HepG2 (cell line): Measurements from ENCODE around the gene SCYGR6. TPM values are rescaled to one million over a fixed set of nuclear protein-coding genes. Genes with fewer than 3 reads are reported as not detected.

Experiments
- ATF1 ChIP-seq: IDR thresholded peaks from 2 replicates; pipeline ENCODE4 v1.6.1; 2016; ENCODE audit warnings: mild to moderate bottlenecking, control low read depth
- ATF3 ChIP-seq: sonication (generic); formaldehyde crosslinking; IDR thresholded peaks from 2 replicates; pipeline ENCODE4 v1.4.0; 2020; ENCODE audit warnings: missing genetic modification reagents
- ELF3 ChIP-seq: IDR thresholded peaks from 2 replicates; pipeline ENCODE4 v1.6.1; 2016; ENCODE audit warnings: missing genetic modification reagents, missing compliant biosample characterization
- HES4 ChIP-seq: sonication (generic); formaldehyde crosslinking; IDR thresholded peaks from 2 replicates; pipeline ENCODE4 v1.9.0; 2021; ENCODE audit warnings: mild to moderate bottlenecking, missing genetic modification reagents, borderline replicate concordance
- HOXA9 ChIP-seq: sonication (generic); formaldehyde crosslinking; IDR thresholded peaks from 2 replicates; pipeline ENCODE4 v1.8.1; 2022; ENCODE audit warnings: missing genetic modification reagents, mild to moderate bottlenecking, moderate library complexity, borderline replicate concordance
- MAX ChIP-seq: IDR thresholded peaks from 2 replicates; pipeline ENCODE4 v1.6.1; 2012; ENCODE audit warnings: inconsistent platforms
- NR2F1 ChIP-seq, 2 experiments: fragments of 450-650 bp in 1 of 2; formaldehyde crosslinking in 1 of 2; IDR thresholded peaks; 2 replicates each; pipeline versions ENCODE4 v1.5.0 to v1.6.1; 2016 to 2020; ENCODE audit warnings: mild to moderate bottlenecking in 1 of 2, missing compliant biosample characterization in 1 of 2, missing genetic modification reagents in 1 of 2, moderate library complexity in 1 of 2
- PITX1 ChIP-seq: sonication (generic); formaldehyde crosslinking; IDR thresholded peaks from 2 replicates; pipeline ENCODE4 v1.5.1; 2020; ENCODE audit warnings: mild to moderate bottlenecking, missing genetic modification reagents
- TBL1XR1 ChIP-seq: fragments of 150-350 bp; IDR thresholded peaks from 2 replicates; pipeline ENCODE4 v1.6.1; 2014; ENCODE audit warnings: borderline replicate concordance, low read length; ENCODE audit not compliant: partially characterized antibody
- TCF7 ChIP-seq: sonication (generic); IDR thresholded peaks from 2 replicates; pipeline ENCODE4 v1.6.1; 2016; ENCODE audit warnings: antibody characterized with exemption, low read depth
- ZNF225 ChIP-seq: sonication (generic); formaldehyde crosslinking; IDR thresholded peaks from 2 replicates; pipeline ENCODE4 v1.4.0; 2020; ENCODE audit warnings: mild to moderate bottlenecking, missing genetic modification reagents
- polyA plus RNA-seq, 8 experiments: library from polyadenylated mRNA; depleted of rRNA in 3 of 8; stranded (reverse) in 7 of 8; unstranded in 1 of 8; fragments of >200 nt; fragmentation: Illumina TruSeq in 4 of 8; extraction: Trizol in 4 of 8; gene quantifications; 2 replicates each; pipeline versions ENCODE4 v1.2.1 to v1.2.3, GENCODE V29; 2011 to 2016; ENCODE audit warnings: low read depth in 4 of 8, missing spikeins in 1 of 8, mixed read lengths in 1 of 8; ENCODE audit not compliant: insufficient read depth in 1 of 8
- total RNA-seq, 5 experiments: library from RNA; depleted of rRNA; stranded (reverse); fragments of >200 nt; fragmentation: Illumina TruSeq; extraction: Trizol; gene quantifications; 2 replicates each; pipeline ENCODE4 v1.2.3, GENCODE V29; 2016; ENCODE audit warnings: low read depth in 1 of 5
- TF ChIP-seq, protein P1 (sequence below): sonication (generic); formaldehyde crosslinking; IDR thresholded peaks from 2 replicates; pipeline ENCODE4 v1.5.1; 2020; ENCODE audit warnings: mild to moderate bottlenecking, missing genetic modification reagents, moderate library complexity
- TF ChIP-seq, protein P2 (sequence below): sonication (generic); formaldehyde crosslinking; IDR thresholded peaks from 2 replicates; pipeline ENCODE4 v1.4.0; 2020; ENCODE audit warnings: mild to moderate bottlenecking, missing genetic modification reagents

SCYGR6 gene
- total and polyA plus RNA-seq, 2 of the 13 experiments (the other 11 are each of a cell fraction or from before 2014, with no cell fraction given), result not detected

- TF ChIP-seq, protein P1, sequence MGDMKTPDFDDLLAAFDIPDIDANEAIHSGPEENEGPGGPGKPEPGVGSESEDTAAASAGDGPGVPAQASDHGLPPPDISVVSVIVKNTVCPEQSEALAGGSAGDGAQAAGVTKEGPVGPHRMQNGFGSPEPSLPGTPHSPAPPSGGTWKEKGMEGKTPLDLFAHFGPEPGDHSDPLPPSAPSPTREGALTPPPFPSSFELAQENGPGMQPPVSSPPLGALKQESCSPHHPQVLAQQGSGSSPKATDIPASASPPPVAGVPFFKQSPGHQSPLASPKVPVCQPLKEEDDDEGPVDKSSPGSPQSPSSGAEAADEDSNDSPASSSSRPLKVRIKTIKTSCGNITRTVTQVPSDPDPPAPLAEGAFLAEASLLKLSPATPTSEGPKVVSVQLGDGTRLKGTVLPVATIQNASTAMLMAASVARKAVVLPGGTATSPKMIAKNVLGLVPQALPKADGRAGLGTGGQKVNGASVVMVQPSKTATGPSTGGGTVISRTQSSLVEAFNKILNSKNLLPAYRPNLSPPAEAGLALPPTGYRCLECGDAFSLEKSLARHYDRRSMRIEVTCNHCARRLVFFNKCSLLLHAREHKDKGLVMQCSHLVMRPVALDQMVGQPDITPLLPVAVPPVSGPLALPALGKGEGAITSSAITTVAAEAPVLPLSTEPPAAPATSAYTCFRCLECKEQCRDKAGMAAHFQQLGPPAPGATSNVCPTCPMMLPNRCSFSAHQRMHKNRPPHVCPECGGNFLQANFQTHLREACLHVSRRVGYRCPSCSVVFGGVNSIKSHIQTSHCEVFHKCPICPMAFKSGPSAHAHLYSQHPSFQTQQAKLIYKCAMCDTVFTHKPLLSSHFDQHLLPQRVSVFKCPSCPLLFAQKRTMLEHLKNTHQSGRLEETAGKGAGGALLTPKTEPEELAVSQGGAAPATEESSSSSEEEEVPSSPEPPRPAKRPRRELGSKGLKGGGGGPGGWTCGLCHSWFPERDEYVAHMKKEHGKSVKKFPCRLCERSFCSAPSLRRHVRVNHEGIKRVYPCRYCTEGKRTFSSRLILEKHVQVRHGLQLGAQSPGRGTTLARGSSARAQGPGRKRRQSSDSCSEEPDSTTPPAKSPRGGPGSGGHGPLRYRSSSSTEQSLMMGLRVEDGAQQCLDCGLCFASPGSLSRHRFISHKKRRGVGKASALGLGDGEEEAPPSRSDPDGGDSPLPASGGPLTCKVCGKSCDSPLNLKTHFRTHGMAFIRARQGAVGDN (CRISPR knock-in tag), result peak; percentile 60
- TF ChIP-seq TBL1XR1 (no peak), HOXA9 (CRISPR knock-in tag) (no peak), ELF3 (peak; percentile 65; the same call in 1 of the 2 replicates), ATF1 (CRISPR knock-in tag) (no peak), ATF3 (CRISPR knock-in tag) (no peak), HES4 (CRISPR knock-in tag) (no peak), PITX1 (CRISPR knock-in tag) (no peak; the same call in 1 of the 2 replicates), MAX (no peak), NR2F1 (CRISPR knock-in tag; IDR thresholded peaks at IDR 0.05) (peak; percentile 16 to 57; a peak in 2 of 4 replicates), ZNF225 (CRISPR knock-in tag) (no peak), TCF7 (no peak)
- TF ChIP-seq, protein P2, sequence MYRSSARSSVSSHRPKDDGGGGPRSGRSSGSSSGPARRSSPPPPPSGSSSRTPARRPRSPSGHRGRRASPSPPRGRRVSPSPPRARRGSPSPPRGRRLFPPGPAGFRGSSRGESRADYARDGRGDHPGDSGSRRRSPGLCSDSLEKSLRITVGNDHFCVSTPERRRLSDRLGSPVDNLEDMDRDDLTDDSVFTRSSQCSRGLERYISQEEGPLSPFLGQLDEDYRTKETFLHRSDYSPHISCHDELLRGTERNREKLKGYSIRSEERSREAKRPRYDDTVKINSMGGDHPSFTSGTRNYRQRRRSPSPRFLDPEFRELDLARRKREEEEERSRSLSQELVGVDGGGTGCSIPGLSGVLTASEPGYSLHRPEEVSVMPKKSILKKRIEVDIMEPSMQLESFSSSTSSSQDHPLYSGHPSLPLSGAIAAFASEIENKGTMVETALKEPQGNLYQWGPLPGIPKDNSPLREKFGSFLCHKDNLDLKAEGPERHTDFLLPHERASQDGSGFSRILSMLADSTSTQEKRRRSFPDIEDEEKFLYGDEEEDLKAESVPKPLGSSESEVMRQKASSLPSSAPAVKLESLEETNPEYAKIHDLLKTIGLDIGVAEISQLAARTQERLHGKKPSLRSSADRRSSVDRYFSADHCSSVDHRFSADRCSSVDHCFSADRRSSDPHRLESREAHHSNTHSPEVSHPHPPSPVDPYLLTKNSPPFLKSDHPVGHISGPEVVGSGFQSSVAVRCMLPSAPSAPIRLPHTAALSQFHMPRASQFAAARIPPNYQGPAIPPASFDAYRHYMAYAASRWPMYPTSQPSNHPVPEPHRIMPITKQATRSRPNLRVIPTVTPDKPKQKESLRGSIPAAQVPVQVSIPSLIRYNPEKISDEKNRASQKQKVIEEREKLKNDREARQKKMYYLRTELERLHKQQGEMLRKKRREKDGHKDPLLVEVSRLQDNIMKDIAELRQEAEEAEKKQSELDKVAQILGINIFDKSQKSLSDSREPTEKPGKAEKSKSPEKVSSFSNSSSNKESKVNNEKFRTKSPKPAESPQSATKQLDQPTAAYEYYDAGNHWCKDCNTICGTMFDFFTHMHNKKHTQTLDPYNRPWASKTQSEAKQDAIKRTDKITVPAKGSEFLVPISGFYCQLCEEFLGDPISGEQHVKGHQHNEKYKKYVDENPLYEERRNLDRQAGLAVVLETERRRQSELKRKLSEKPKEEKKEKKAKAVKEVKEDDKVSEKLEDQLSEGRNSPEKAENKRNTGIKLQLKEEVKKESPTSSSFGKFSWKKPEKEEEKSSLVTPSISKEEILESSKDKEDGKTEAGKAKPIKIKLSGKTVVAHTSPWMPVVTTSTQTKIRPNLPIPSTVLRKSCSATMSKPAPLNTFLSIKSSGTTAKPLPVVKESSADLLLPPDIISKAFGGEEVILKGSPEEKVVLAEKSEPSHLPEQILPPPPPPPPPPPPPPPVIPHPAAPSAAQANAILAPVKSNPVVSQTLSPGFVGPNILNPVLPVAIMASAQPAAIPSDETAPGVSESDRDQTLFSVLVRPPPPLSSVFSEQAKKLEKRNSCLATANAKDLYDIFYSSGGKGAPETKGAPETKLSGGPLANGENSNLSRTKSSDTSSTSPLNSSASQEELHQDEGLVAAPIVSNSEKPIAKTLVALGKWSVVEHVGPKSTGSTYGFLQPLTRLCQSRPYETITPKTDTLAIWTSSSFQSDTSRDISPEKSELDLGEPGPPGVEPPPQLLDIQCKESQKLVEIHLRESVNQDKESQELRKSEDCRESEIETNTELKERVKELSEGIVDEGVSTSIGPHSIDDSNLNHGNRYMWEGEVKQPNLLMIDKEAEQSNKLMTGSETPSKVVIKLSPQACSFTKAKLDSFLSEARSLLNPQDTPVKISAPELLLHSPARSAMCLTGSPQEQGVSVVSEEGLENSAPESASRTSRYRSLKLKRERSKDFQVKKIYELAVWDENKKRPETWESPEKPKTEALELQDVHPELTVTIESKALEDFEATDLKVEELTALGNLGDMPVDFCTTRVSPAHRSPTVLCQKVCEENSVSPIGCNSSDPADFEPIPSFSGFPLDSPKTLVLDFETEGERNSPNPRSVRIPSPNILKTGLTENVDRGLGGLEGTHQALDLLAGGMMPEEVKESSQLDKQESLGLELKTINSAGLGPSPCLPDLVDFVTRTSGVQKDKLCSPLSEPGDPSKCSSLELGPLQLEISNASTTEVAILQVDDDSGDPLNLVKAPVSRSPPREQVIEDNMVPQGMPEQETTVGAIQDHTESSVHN (CRISPR knock-in tag), result no peak
Measured at GRCh38 chr2:227766373-227766883, 41.9 kb upstream of the SCYGR6 start (continued).
